ENCODE data around the gene ACBD6. TPM values are rescaled to one million over a fixed set of nuclear protein-coding genes. Genes with fewer than 3 reads are reported as not detected.

The ACBD6 gene
- total and polyA plus RNA-seq, 2 donors (not counting 1 experiment from before 2014, with no cell fraction given): 52.9 to 80.9 TPM

DNA sequence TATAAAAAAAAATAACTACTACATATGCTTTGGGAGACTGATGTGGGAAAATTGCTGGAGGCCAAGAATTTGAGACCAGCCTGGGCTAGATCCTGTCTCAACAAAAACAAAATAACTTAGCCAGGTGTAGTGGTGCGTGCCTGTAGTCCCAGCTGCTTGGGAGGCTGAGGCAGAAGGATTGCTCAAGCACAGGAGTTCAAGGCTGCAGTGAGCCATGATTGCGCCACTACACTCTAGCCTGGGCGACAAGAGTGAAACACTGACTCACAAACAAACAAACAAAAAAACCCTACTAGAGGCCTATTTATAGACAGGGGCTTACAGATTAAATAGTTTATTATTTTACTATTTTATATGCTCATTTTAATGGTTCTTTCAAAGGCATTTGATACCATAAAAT is 192.3 kb downstream of the ACBD6 start:
- POLR2A ChIA-PET: no interaction called here
- ATAC-seq (ENCODE audit: low read depth): no peak
- Mint-ChIP-seq H3K27ac (no peak overlapping the region), H3K4me1 (no peaks in the 10 kb centered on the region), H3K27me3 (no peaks in the 10 kb centered on the region), H3K9me3 (ENCODE audit: insufficient read depth) (peaks cover 5% of the 10 kb centered on the region), H3K4me3 (no peak overlapping the region)
- TF ChIP-seq CTCF (IDR thresholded peaks at IDR 0.05) (no peak), EZH2 (IDR thresholded peaks at IDR 0.05; ENCODE audit: borderline replicate concordance, insufficient read depth, low read depth, low read length, poor library complexity, severe bottlenecking) (no peak)
- no peak for DNase-seq
- Histone ChIP-seq H3K27ac (ENCODE audit: low read length in 2 of 2) (no peak overlapping the region), H3K79me2 (ENCODE audit: control insufficient read depth, insufficient read depth, low read length) (no peaks in the 10 kb centered on the region), H3K9ac (ENCODE audit: low read length) (no peak overlapping the region), H3K4me2 (replicated peaks; ENCODE audit: low read depth, low read length, poor library complexity, severe bottlenecking) (no peak overlapping the region), H3K27me3 (replicated peaks in 1 of 4; ENCODE audit: control extremely low read depth in 1 of 4, control insufficient read depth in 3 of 4, insufficient read depth in 4 of 4, low read length in 3 of 4) (no peaks in the 10 kb centered on the region), H4K20me1 (ENCODE audit: control insufficient read depth, insufficient read depth, low read length, poor library complexity, severe bottlenecking) (no peaks in the 10 kb centered on the region), H3K4me1 (ENCODE audit: control insufficient read depth in 2 of 2, insufficient read depth in 2 of 2, low read length in 2 of 2) (no peaks in the 10 kb centered on the region), H3K4me3 (ENCODE audit: control extremely low read depth in 1 of 5, extremely low read depth in 1 of 5, insufficient read depth in 1 of 5, low read depth in 2 of 5, low read length in 4 of 5) (no peak overlapping the region), H2AFZ (ENCODE audit: insufficient read depth, low read depth, low read length, poor library complexity, severe bottlenecking) (no peak overlapping the region), H3K36me3 (replicated peaks in 1 of 2; ENCODE audit: control extremely low read depth in 1 of 2, control insufficient read depth in 1 of 2, extremely low read depth in 1 of 2, insufficient read depth in 2 of 2, low read length in 1 of 2) (peaks cover 2 to 18% of the 10 kb centered on the region in 2 experiments), H3K9me3 (ENCODE audit: control extremely low read depth in 1 of 3, control insufficient read depth in 2 of 3, insufficient read depth in 1 of 3, low read length in 2 of 3) (peaks cover 0 to 4% (median 3%) of the 10 kb centered on the region in 3 donors)
- CTCF ChIA-PET: no interaction called here
- WGBS (ENCODE audit: insufficient coverage): 100% methylated on average over 1 of the region's 3 CpGs
- intact Hi-C loops (cut with micrococcal nuclease): no loop called here

GRCh38 chr1:180309338-180309737 is 193.0 kb downstream of the ACBD6 start:
- Histone ChIP-seq H3K27me3 (replicated peaks in 1 of 4; ENCODE audit: control extremely low read depth in 1 of 4, control insufficient read depth in 3 of 4, insufficient read depth in 4 of 4, low read length in 3 of 4) (no peaks in the 10 kb centered on the region), H3K4me1 (ENCODE audit: control insufficient read depth in 2 of 2, insufficient read depth in 2 of 2, low read length in 2 of 2) (no peaks in the 10 kb centered on the region), H3K4me2 (replicated peaks; ENCODE audit: low read depth, low read length, poor library complexity, severe bottlenecking) (no peak overlapping the region), H3K79me2 (ENCODE audit: control insufficient read depth, insufficient read depth, low read length) (no peaks in the 10 kb centered on the region), H4K20me1 (ENCODE audit: control insufficient read depth, insufficient read depth, low read length, poor library complexity, severe bottlenecking) (no peaks in the 10 kb centered on the region), H3K9ac (ENCODE audit: low read length) (no peak overlapping the region), H3K9me3 (ENCODE audit: control extremely low read depth in 1 of 3, control insufficient read depth in 2 of 3, insufficient read depth in 1 of 3, low read length in 2 of 3) (peaks cover 0 to 4% (median 3%) of the 10 kb centered on the region in 3 donors), H2AFZ (ENCODE audit: insufficient read depth, low read depth, low read length, poor library complexity, severe bottlenecking) (no peak overlapping the region), H3K27ac (ENCODE audit: low read length in 2 of 2) (no peak overlapping the region), H3K36me3 (replicated peaks in 1 of 2; ENCODE audit: control extremely low read depth in 1 of 2, control insufficient read depth in 1 of 2, extremely low read depth in 1 of 2, insufficient read depth in 2 of 2, low read length in 1 of 2) (peaks cover 2 to 18% of the 10 kb centered on the region in 2 experiments), H3K4me3 (ENCODE audit: control extremely low read depth in 1 of 5, extremely low read depth in 1 of 5, insufficient read depth in 1 of 5, low read depth in 2 of 5, low read length in 4 of 5) (no peak overlapping the region)
- peaks cover 5% of the 10 kb centered on the region for H3K9me3 Mint-ChIP-seq (ENCODE audit: insufficient read depth)
- no peaks in the 10 kb centered on the region for H3K4me1 Mint-ChIP-seq
- DNase-seq (no peak), ATAC-seq (ENCODE audit: low read depth) (no peak)
- no peak overlapping the region for H3K27ac Mint-ChIP-seq
- CTCF ChIA-PET: no interaction called here
- TF ChIP-seq CTCF (IDR thresholded peaks at IDR 0.05): no peak
- TF ChIP-seq EZH2 (IDR thresholded peaks at IDR 0.05; ENCODE audit: borderline replicate concordance, insufficient read depth, low read depth, low read length, poor library complexity, severe bottlenecking): no peak
- H3K27me3 Mint-ChIP-seq: no peaks in the 10 kb centered on the region
- intact Hi-C loops (cut with micrococcal nuclease): no loop called here
- H3K4me3 Mint-ChIP-seq: no peak overlapping the region
- POLR2A ChIA-PET: no interaction called here
- 100% methylated on average over 1 of the region's 1 CpG for WGBS (ENCODE audit: insufficient coverage)

Measured in B cell (primary cell).